Measurements from ENCODE around the gene ALCAM. TPM values are rescaled to one million over a fixed set of nuclear protein-coding genes. Genes with fewer than 3 reads are reported as not detected.

ALCAM gene
- total RNA-seq, 2 experiments from 2014 or later = 47.7 to 51.3 TPM

- H3K79me2 ChIP-seq (ENCODE audit: insufficient read depth, low read depth, low read length) = no peaks in the 10 kb centered on the region
- no TSS peak for BruUV-seq (replicated peaks)
- ChIA-PET CTCF (ENCODE audit: unreplicated experiment) (no interaction called here), POLR2A (interaction anchor here (0.7 kb wide), 1 partner anchor 594 kb away, joined by 4 read pairs; no protein-coding TSS in a partner anchor)
- peaks cover 8% of the 10 kb centered on the region; the same call in 1 of the 2 replicates for H3K36me3 ChIP-seq (ENCODE audit: insufficient read depth, low read length)
- no peak for DNase-seq (ENCODE audit: low spot score)
- intact Hi-C loops (cut with micrococcal nuclease; ENCODE audit: unreplicated experiment) = no loop called here
- TF ChIP-seq CTCF (conservative IDR thresholded peaks at IDR 0.05; ENCODE audit: low read length) = no peak
- no peak for TF ChIP-seq EZH2phosphoT487 (IDR thresholded peaks at IDR 0.05; ENCODE audit: borderline replicate concordance, low read depth, low read length)
- H3K4me2 ChIP-seq (ENCODE audit: low read length) = no peak overlapping the region
- no peak overlapping the region for H3K4me3 ChIP-seq (ENCODE audit: low read depth, low read length, poor library complexity, severe bottlenecking)
- no peaks in the 10 kb centered on the region for H4K20me1 ChIP-seq (ENCODE audit: insufficient read depth, low read length)
- no peak overlapping the region for H2AFZ ChIP-seq (ENCODE audit: low read length)
- no peaks in the 10 kb centered on the region for H3K4me1 ChIP-seq (ENCODE audit: insufficient read depth, low read length, poor library complexity, severe bottlenecking)
- H3K27ac ChIP-seq (ENCODE audit: low read depth, low read length, poor library complexity, severe bottlenecking) = no peak overlapping the region
- no peaks in the 10 kb centered on the region for H3K9me3 ChIP-seq (ENCODE audit: low read length)
- no peaks in the 10 kb centered on the region for H3K9me2 ChIP-seq (ENCODE audit: insufficient read depth, low read length)
These were observed 155.1 kb downstream of the ALCAM start for GRCh38 chr3:105521770-105522169.

- Histone ChIP-seq H3K4me3 (ENCODE audit: low read depth, low read length, poor library complexity, severe bottlenecking) (no peak overlapping the region), H3K4me2 (ENCODE audit: low read length) (no peak overlapping the region), H3K27ac (ENCODE audit: low read depth, low read length, poor library complexity, severe bottlenecking) (no peak overlapping the region), H3K9me2 (ENCODE audit: insufficient read depth, low read length) (no peaks in the 10 kb centered on the region), H4K20me1 (ENCODE audit: insufficient read depth, low read length) (no peaks in the 10 kb centered on the region), H2AFZ (ENCODE audit: low read length) (no peak overlapping the region), H3K9me3 (ENCODE audit: low read length) (no peaks in the 10 kb centered on the region), H3K79me2 (ENCODE audit: insufficient read depth, low read depth, low read length) (no peaks in the 10 kb centered on the region), H3K4me1 (ENCODE audit: insufficient read depth, low read length, poor library complexity, severe bottlenecking) (no peaks in the 10 kb centered on the region), H3K36me3 (ENCODE audit: insufficient read depth, low read length) (peaks cover 10% of the 10 kb centered on the region; the same call in 1 of the 2 replicates)
- no TSS peak for BruUV-seq (replicated peaks)
- no peak for TF ChIP-seq CTCF (conservative IDR thresholded peaks at IDR 0.05; ENCODE audit: low read length)
- no peak for TF ChIP-seq EZH2phosphoT487 (IDR thresholded peaks at IDR 0.05; ENCODE audit: borderline replicate concordance, low read depth, low read length)
- POLR2A ChIA-PET = interaction anchor here (0.6 to 1.2 kb wide), 4 partner anchors 18 to 1899 kb away, joined by 3 to 6 read pairs (median 3); no protein-coding TSS in a partner anchor
- intact Hi-C loops (cut with micrococcal nuclease; ENCODE audit: unreplicated experiment) = no loop called here
- DNase-seq (ENCODE audit: low spot score) = no peak
- CTCF ChIA-PET (ENCODE audit: unreplicated experiment) = no interaction called here
These were observed 156.8 kb downstream of the ALCAM start for GRCh38 chr3:105523501-105523900.

- CTCF ChIA-PET (ENCODE audit: unreplicated experiment) = no interaction called here
These were observed 158.8 kb downstream of the ALCAM start for GRCh38 chr3:105525531-105525930.

More at GRCh38 chr3:105525531-105525930, 158.8 kb downstream of the ALCAM start:
- no peaks in the 10 kb centered on the region for H3K79me2 ChIP-seq (ENCODE audit: insufficient read depth, low read depth, low read length)
- no peaks in the 10 kb centered on the region for H3K9me3 ChIP-seq (ENCODE audit: low read length)
- no peaks in the 10 kb centered on the region for H3K9me2 ChIP-seq (ENCODE audit: insufficient read depth, low read length)
- no peak overlapping the region for H2AFZ ChIP-seq (ENCODE audit: low read length)
- no peak overlapping the region for H3K27ac ChIP-seq (ENCODE audit: low read depth, low read length, poor library complexity, severe bottlenecking)
- intact Hi-C loops (cut with micrococcal nuclease; ENCODE audit: unreplicated experiment) = no loop called here
- DNase-seq (ENCODE audit: low spot score) = no peak
- no peak for TF ChIP-seq CTCF (conservative IDR thresholded peaks at IDR 0.05; ENCODE audit: low read length)
- TF ChIP-seq EZH2phosphoT487 (IDR thresholded peaks at IDR 0.05; ENCODE audit: borderline replicate concordance, low read depth, low read length) = no peak
- POLR2A ChIA-PET = interaction anchor here (0.6 to 0.7 kb wide), 2 partner anchors 37 to 1238 kb away, joined by 4 to 6 read pairs; no protein-coding TSS in a partner anchor
- no peaks in the 10 kb centered on the region for H4K20me1 ChIP-seq (ENCODE audit: insufficient read depth, low read length)
- H3K4me1 ChIP-seq (ENCODE audit: insufficient read depth, low read length, poor library complexity, severe bottlenecking) = no peaks in the 10 kb centered on the region
- H3K4me3 ChIP-seq (ENCODE audit: low read depth, low read length, poor library complexity, severe bottlenecking) = no peak overlapping the region
- BruUV-seq (replicated peaks) = no TSS peak
- H3K4me2 ChIP-seq (ENCODE audit: low read length) = no peak overlapping the region
- H3K36me3 ChIP-seq (ENCODE audit: insufficient read depth, low read length) = peaks cover 10% of the 10 kb centered on the region; the same call in 1 of the 2 replicates

Measured in OCI-LY7 (cell line).